Thyroid gland (tissue), 4 donors: ENCODE results near the gene GPRASP2.

Experiments used
- CTCF ChIP-seq, 6 experiments: fragments of 200-600 bp in 3 of 6; fragments of 450-650 bp in 3 of 6; sonication (generic) in 3 of 6; IDR thresholded peaks; one replicate each; pipeline ENCODE4 v1.5.1; 2016 to 2019; ENCODE audit warnings: antibody characterized with exemption in 6 of 6, mild to moderate bottlenecking in 2 of 6, inconsistent platforms in 1 of 6, moderate library complexity in 1 of 6
- POLR2A ChIP-seq, 2 donors: fragments of 450-650 bp; IDR thresholded peaks; one replicate each; pipeline ENCODE4 v1.6.1; 2017; ENCODE audit warnings: antibody characterized with exemption in 2 of 2, mild to moderate bottlenecking in 2 of 2, moderate library complexity in 1 of 2

GRCh38 chrX:102720237-102721168, 8.3 kb downstream of the GPRASP2 start, which contains the start of gene GPRASP3:
- TF ChIP-seq CTCF (IDR thresholded peaks at IDR 0.05) (peak in 1 of 6 experiments; percentile 8), POLR2A (IDR thresholded peaks at IDR 0.05) (peak in 1 of 2 donors; percentile 49)
